K562 (cell line): ENCODE results near the gene CTSD. TPM values are rescaled to one million over a fixed set of nuclear protein-coding genes. Genes with fewer than 3 reads are reported as not detected.

ENCODE experiments used
- ARID4B ChIP-seq: sonication (generic); formaldehyde crosslinking; IDR thresholded peaks from 2 replicates; pipeline ENCODE4 v1.8.0; 2022; ENCODE audit warnings: mild to moderate bottlenecking, missing genetic modification reagents
- BRCA1 ChIP-seq, 2 experiments: fragments of 450-650 bp in 1 of 2; sonication (generic) in 1 of 2; formaldehyde crosslinking in 1 of 2; IDR thresholded peaks; 2 replicates each; pipeline versions ENCODE4 v1.5.0 to v1.6.1; 2017 to 2020; ENCODE audit warnings: mild to moderate bottlenecking in 1 of 2, missing genetic modification reagents in 1 of 2
- FOXP4 ChIP-seq: sonication (generic); formaldehyde crosslinking; IDR thresholded peaks from 2 replicates; pipeline ENCODE4 v1.8.0; 2022; ENCODE audit warnings: mild to moderate bottlenecking, missing genetic modification reagents, borderline replicate concordance
- MYNN ChIP-seq, 2 experiments: sonication (generic); formaldehyde crosslinking in 1 of 2; IDR thresholded peaks; 2 replicates each; pipeline versions ENCODE4 v1.5.0 to v1.6.1; 2016 to 2020; ENCODE audit warnings: antibody characterized with exemption in 1 of 2, missing genetic modification reagents in 1 of 2
- RCOR1 ChIP-seq, 2 experiments: IDR thresholded peaks; 2 replicates each; pipeline ENCODE4 v1.6.1; 2012; ENCODE audit warnings: low read depth in 2 of 2, low read length in 2 of 2, borderline replicate concordance in 1 of 2, improper control_type of control experiment in 1 of 2
- ZFP1 ChIP-seq: fragments of 450-650 bp; formaldehyde crosslinking; IDR thresholded peaks from 2 replicates; pipeline ENCODE4 v1.4.0; 2020; ENCODE audit warnings: mild to moderate bottlenecking, mixed read lengths
- ZNF318 ChIP-seq, 2 experiments: fragments of 450-650 bp; IDR thresholded peaks; 2 replicates each; pipeline ENCODE4 v1.6.1; 2016; ENCODE audit warnings: mild to moderate bottlenecking in 2 of 2, borderline replicate concordance in 1 of 2, low read depth in 1 of 2, moderate library complexity in 1 of 2
- ZNF778 ChIP-seq: fragments of 450-650 bp; formaldehyde crosslinking; IDR thresholded peaks from 2 replicates; pipeline ENCODE4 v1.4.0; 2020; ENCODE audit warnings: mild to moderate bottlenecking, moderate library complexity
- polyA plus RNA-seq, 8 experiments: library from polyadenylated mRNA; depleted of rRNA in 4 of 8; stranded (reverse) in 5 of 8; unstranded in 3 of 8; fragments of >200 nt; fragmentation: Nextera tagmentation in 2 of 8; fragmentation: Illumina TruSeq in 1 of 8; extraction: Ambion mirVana in 2 of 8; extraction: Trizol in 1 of 8; gene quantifications; 2 replicates each; pipeline versions ENCODE4 v1.2.1 to v1.2.3, GENCODE V29; 2011 to 2014; ENCODE audit warnings: inconsistent platforms in 1 of 8, missing spikeins in 1 of 8
- total RNA-seq, 7 experiments: library from RNA; depleted of rRNA in 6 of 7; stranded (reverse); fragments of >200 nt in 6 of 7; fragmentation: Illumina TruSeq in 2 of 7; extraction: Trizol in 2 of 7; gene quantifications; 2 replicates each; pipeline versions ENCODE4 v1.2.1 to v1.2.3, GENCODE V29; 2011 to 2021; ENCODE audit warnings: low replicate concordance in 1 of 7

Gene CTSD
- total and polyA plus RNA-seq, 9 of the 15 experiments (the other 6 are each of a cell fraction or from before 2014, with no cell fraction given) = 1.0 to 112 (median 40.9) TPM

GRCh38 chr11:1782831-1783724, 19.4 kb upstream of the CTSD start (continued):
- peak in 1 of 2 experiments; percentile 47; a peak in 1 of 4 replicates for TF ChIP-seq ZNF318 (IDR thresholded peaks at IDR 0.05; ENCODE audit: borderline replicate concordance in 1 of 2, low read depth in 1 of 2)
- TF ChIP-seq ZFP1 (CRISPR knock-in tag) = no peak
- TF ChIP-seq ARID4B (CRISPR knock-in tag) = 0 out of 2 replicates have a peak, but pooled peaks have one; percentile 28
- TF ChIP-seq FOXP4 = no peak
- peak in 1 of 2 experiments; percentile 50; a peak in 1 of 4 replicates for TF ChIP-seq RCOR1 (IDR thresholded peaks at IDR 0.05; ENCODE audit: borderline replicate concordance in 1 of 2, low read depth in 2 of 2, low read length in 2 of 2)
- no peak for TF ChIP-seq BRCA1 (IDR thresholded peaks at IDR 0.05)
- TF ChIP-seq BRCA1 (CRISPR knock-in tag; IDR thresholded peaks at IDR 0.05) = no peak
- TF ChIP-seq ZNF778 (CRISPR knock-in tag) = no peak
- no peak for TF ChIP-seq MYNN (IDR thresholded peaks at IDR 0.05)
- no peak for TF ChIP-seq MYNN (CRISPR knock-in tag; IDR thresholded peaks at IDR 0.05)
